ENCODE measurements around the gene STAM.

DNA sequence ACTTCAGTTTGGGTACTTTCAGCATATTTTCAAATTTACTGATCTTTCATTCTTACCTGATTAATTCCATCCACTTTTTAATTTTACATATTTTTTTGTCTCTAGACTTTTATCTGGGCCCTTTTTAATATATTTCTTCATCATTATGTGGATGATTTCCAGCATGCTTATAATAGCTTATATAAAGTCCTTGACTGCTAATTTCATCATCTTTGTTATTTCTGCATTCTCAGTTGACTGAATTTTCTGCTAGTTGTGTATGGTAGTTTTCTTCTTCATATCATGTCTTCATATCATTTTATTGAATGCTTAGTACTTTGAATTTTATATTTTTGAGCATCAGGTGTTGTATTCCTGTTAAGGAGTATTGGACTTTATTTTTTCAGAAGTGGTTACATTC, 39.6 kb downstream of the STAM start:
- TF ChIP-seq CTCF (IDR thresholded peaks at IDR 0.05) (no peak), POLR2A (IDR thresholded peaks at IDR 0.05) (no peak)
